SK-N-SH (cell line): ENCODE results near the gene EEF1E1. TPM values are rescaled to one million over a fixed set of nuclear protein-coding genes. Genes with fewer than 3 reads are reported as not detected.

ENCODE experiments used
- CTCF ChIA-PET: fragments of 300-600, 350-600 bp; formaldehyde crosslinking; extraction: SDS; loops from one replicate; lab custom pipeline; 2021; lab: Yijun Ruan, JAX
- POLR2A ChIA-PET: fragments of 350-600 bp; sonication (Branson Sonifier 250); formaldehyde crosslinking; extraction: SDS; loops from one replicate; lab custom pipeline; 2020; ENCODE audit warnings: antibody characterized with exemption, inconsistent platforms; lab: Yijun Ruan, JAX
- DNase-seq: peaks from one replicate; pipeline ENCODE4 v3.0.0; 2012
- H2AFZ ChIP-seq: fragments of 200-600 bp; sonication (generic); 2 replicates; pipeline ENCODE4 v1.8.1; 2016; ENCODE audit warnings: antibody characterized with exemption, mild to moderate bottlenecking, low read depth
- H3F3A ChIP-seq: fragments of 200-600 bp; sonication (generic); replicated peaks from 2 replicates; pipeline ENCODE3; 2016; ENCODE audit warnings: antibody characterized with exemption, mild to moderate bottlenecking; ENCODE audit not compliant: insufficient read depth
- H3K27ac ChIP-seq, 2 experiments: fragments of 200-500 bp in 1 of 2; fragments of 200-600 bp in 1 of 2; sonication (Bioruptor generic) in 1 of 2; sonication (generic), shearing (Covaris generic) in 1 of 2; 2 replicates each; pipeline versions ENCODE4 v1.5.1 to v1.6.1; 2014 to 2016; ENCODE audit warnings: low read depth in 2 of 2, inconsistent platforms in 1 of 2, low read length in 1 of 2, mild to moderate bottlenecking in 1 of 2, mixed read lengths in 1 of 2
- H3K27me3 ChIP-seq: fragments of 200-600 bp; sonication (generic), shearing (Covaris generic); 2 replicates; pipeline ENCODE4 v1.6.1; 2016; ENCODE audit warnings: mixed run types; ENCODE audit not compliant: insufficient read depth
- H3K36me3 ChIP-seq, 2 experiments: fragments of 200-500 bp in 1 of 2; fragments of 200-600 bp in 1 of 2; sonication (Bioruptor generic) in 1 of 2; sonication (generic) in 1 of 2; replicated peaks in 1 of 2; 2 replicates each; pipeline versions ENCODE3 to v1.5.1; 2014 to 2016; ENCODE audit warnings: low read length in 1 of 2, mild to moderate bottlenecking in 1 of 2; ENCODE audit not compliant: insufficient read depth in 2 of 2, control insufficient read depth in 1 of 2
- H3K4me1 ChIP-seq, 2 experiments: fragments of 200-500 bp in 1 of 2; fragments of 200-600 bp in 1 of 2; sonication (Bioruptor generic) in 1 of 2; sonication (generic), shearing (Covaris generic) in 1 of 2; 2 replicates each; pipeline versions ENCODE4 v1.5.1 to v1.6.1; 2014 to 2016; ENCODE audit warnings: low read depth in 1 of 2, low read length in 1 of 2, mixed run types in 1 of 2; ENCODE audit not compliant: insufficient read depth in 2 of 2, control insufficient read depth in 1 of 2
- H3K4me2 ChIP-seq: fragments of 200-600 bp; sonication (generic), shearing (Covaris generic); 2 replicates; pipeline ENCODE4 v1.6.1; 2017; ENCODE audit warnings: mixed run types
- H3K4me3 ChIP-seq, 2 experiments: fragments of 200-500 bp in 1 of 2; fragments of 200-600 bp in 1 of 2; sonication (Bioruptor generic) in 1 of 2; sonication (generic), shearing (Covaris generic) in 1 of 2; 2 replicates each; pipeline versions ENCODE4 v1.5.1 to v1.8.1; 2014 to 2016; ENCODE audit warnings: low read depth in 2 of 2, inconsistent platforms in 1 of 2, low read length in 1 of 2, mild to moderate bottlenecking in 1 of 2, mixed read lengths in 1 of 2, moderate library complexity in 1 of 2
- H3K79me2 ChIP-seq: fragments of 200-600 bp; sonication (generic); 2 replicates; pipeline ENCODE4 v1.8.1; 2017; ENCODE audit warnings: mild to moderate bottlenecking; ENCODE audit not compliant: insufficient read depth
- H3K9ac ChIP-seq: fragments of 200-600 bp; sonication (generic); 2 replicates; pipeline ENCODE4 v1.6.1; 2017; ENCODE audit warnings: mixed run types
- H3K9me2 ChIP-seq: fragments of 200-600 bp; sonication (generic); 2 replicates; pipeline ENCODE4 v1.6.1; 2017; ENCODE audit warnings: mixed run types
- H3K9me3 ChIP-seq: fragments of 200-600 bp; sonication (generic); 2 replicates; pipeline ENCODE4 v1.6.1; 2017; ENCODE audit warnings: mixed run types, mild to moderate bottlenecking, moderate library complexity
- H4K20me1 ChIP-seq: fragments of 200-600 bp; sonication (generic); 2 replicates; pipeline ENCODE4 v1.6.1; 2017; ENCODE audit warnings: mild to moderate bottlenecking, mixed run types; ENCODE audit not compliant: insufficient read depth
- CHD2 ChIP-seq: fragments of 150-350 bp; IDR thresholded peaks from 2 replicates; pipeline ENCODE4 v1.6.1; 2018; ENCODE audit warnings: low read length; ENCODE audit not compliant: partially characterized antibody
- ELF1 ChIP-seq: IDR thresholded peaks from 2 replicates; pipeline ENCODE4 v1.4.0; 2012
- EP300 ChIP-seq, 2 experiments: IDR thresholded peaks; 2 replicates each; pipeline versions ENCODE4 v1.4.0 to v1.6.1; 2012; ENCODE audit warnings: borderline replicate concordance in 1 of 2, low read depth in 1 of 2, low read length in 1 of 2
- FOSL2 ChIP-seq: IDR thresholded peaks from 2 replicates; pipeline ENCODE4 v1.4.0; 2012; ENCODE audit warnings: low read depth, mild to moderate bottlenecking, moderate library complexity, borderline replicate concordance
- FOXM1 ChIP-seq: IDR thresholded peaks from 2 replicates; pipeline ENCODE4 v1.4.0; 2012; ENCODE audit warnings: low read depth, mild to moderate bottlenecking
- GABPA ChIP-seq: IDR thresholded peaks from 2 replicates; pipeline ENCODE4 v1.4.0; 2012; ENCODE audit warnings: low read depth, mild to moderate bottlenecking
- GATA2 ChIP-seq: sonication (generic); formaldehyde crosslinking; IDR thresholded peaks from 2 replicates; pipeline ENCODE4 v1.5.0; 2020; ENCODE audit warnings: mild to moderate bottlenecking, missing genetic modification reagents
- MAX ChIP-seq: IDR thresholded peaks from 2 replicates; pipeline ENCODE4 v1.4.0; 2012; ENCODE audit warnings: low read depth
- NFIC ChIP-seq: IDR thresholded peaks from 2 replicates; pipeline ENCODE4 v1.4.0; 2012; ENCODE audit warnings: borderline replicate concordance
- NRF1 ChIP-seq: IDR thresholded peaks from 2 replicates; pipeline ENCODE4 v1.6.1; 2012; ENCODE audit warnings: low read depth, mild to moderate bottlenecking, low read length
- POLR2AphosphoS5 ChIP-seq: IDR thresholded peaks from 2 replicates; pipeline ENCODE4 v1.6.1; 2012; ENCODE audit warnings: low read depth, low read length
- RAD21 ChIP-seq: IDR thresholded peaks from 2 replicates; pipeline ENCODE4 v1.6.1; 2012; ENCODE audit warnings: mild to moderate bottlenecking, low read length
- RCOR1 ChIP-seq: fragments of 150-350 bp; IDR thresholded peaks from 2 replicates; pipeline ENCODE4 v1.6.1; 2017; ENCODE audit warnings: antibody characterized with exemption, low read length
- RXRA ChIP-seq: IDR thresholded peaks from 2 replicates; pipeline ENCODE4 v1.4.0; 2012; ENCODE audit warnings: low read depth, mild to moderate bottlenecking, borderline replicate concordance
- SMC3 ChIP-seq: IDR thresholded peaks from 2 replicates; pipeline ENCODE4 v1.6.1; 2012; ENCODE audit warnings: low read depth, low read length, improper control_type of control experiment
- TAF1 ChIP-seq: IDR thresholded peaks from 2 replicates; pipeline ENCODE4 v1.6.1; 2012; ENCODE audit warnings: low read depth, mild to moderate bottlenecking, low read length, moderate library complexity, borderline replicate concordance
- TCF12 ChIP-seq: IDR thresholded peaks from 2 replicates; pipeline ENCODE4 v1.4.0; 2012
- TEAD4 ChIP-seq: IDR thresholded peaks from 2 replicates; pipeline ENCODE4 v1.4.0; 2012; ENCODE audit warnings: mild to moderate bottlenecking, borderline replicate concordance; ENCODE audit not compliant: insufficient read depth
- whole genome bisulfite sequencing: methylation state at CpG from one replicate; pipeline ENCODE4 v1.1.6; 2017; ENCODE audit warnings: low lambda C conversion rate; 5-methylcytosine and 5-hydroxymethylcytosine counted together
- polyA plus RNA-seq, 3 experiments: library from polyadenylated mRNA; depleted of rRNA; stranded (reverse); fragments of >200 nt; gene quantifications; 2 replicates each; pipeline ENCODE4 v1.2.3, GENCODE V29; 2012
- TF ChIP-seq, protein P1 (sequence below): IDR thresholded peaks from 2 replicates; pipeline ENCODE4 v1.6.1; 2012; ENCODE audit warnings: mild to moderate bottlenecking, low read depth, low read length, moderate library complexity
- TF ChIP-seq, protein P2 (sequence below): fragments of 200-600 bp; sonication (generic); IDR thresholded peaks from 2 replicates; pipeline ENCODE4 v1.6.1; 2017; ENCODE audit warnings: antibody characterized with exemption, mild to moderate bottlenecking, moderate library complexity

The EEF1E1 gene
- polyA plus RNA-seq, 1 of the 3 experiments (the other 2 are of a cell fraction) = 60.8 TPM

- no peak for TF ChIP-seq TAF1
- TF ChIP-seq GATA2 (CRISPR knock-in tag) = no peak
Measured at GRCh38 chr6:8074213-8074612, 28.1 kb downstream of the EEF1E1 start (continued).

DNA sequence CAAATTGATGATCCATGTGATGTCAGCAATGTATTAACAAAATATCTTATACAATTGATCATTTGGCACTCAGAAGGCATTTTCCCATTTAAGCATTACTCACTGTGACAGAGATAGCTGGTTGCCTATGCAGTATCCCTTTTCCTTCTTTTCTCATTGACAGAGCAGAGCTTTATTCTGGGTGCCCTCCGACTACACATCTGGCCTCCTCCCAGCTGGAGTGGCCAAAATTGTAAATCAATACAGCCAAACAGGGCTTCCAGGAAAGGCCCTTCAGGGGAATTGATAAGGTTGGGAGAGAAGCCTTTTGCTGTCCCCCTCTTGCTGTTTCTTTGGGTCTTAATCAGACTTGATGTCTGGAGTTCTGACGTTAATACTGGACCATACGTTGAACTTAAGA is 28.6 kb downstream of the EEF1E1 start:
- POLR2A ChIA-PET = no interaction called here
- Histone ChIP-seq H3K4me3 (no peak overlapping the region), H4K20me1 (no peaks in the 10 kb centered on the region), H2AFZ (no peak overlapping the region), H3F3A (no peaks in the 10 kb centered on the region), H3K27ac (no peak overlapping the region), H3K27me3 (no peaks in the 10 kb centered on the region), H3K9ac (no peak overlapping the region), H3K36me3 (peaks cover 0 to 4% of the 10 kb centered on the region in 2 experiments), H3K9me3 (no peaks in the 10 kb centered on the region), H3K4me2 (no peak overlapping the region), H3K4me1 (0 out of 4 replicates have a peak, but pooled peaks cover 0 to 4% of the 10 kb centered on the region in 2 experiments), H3K9me2 (no peaks in the 10 kb centered on the region), H3K79me2 (no peaks in the 10 kb centered on the region)
- CTCF ChIA-PET = interaction anchor here (1.2 kb wide), 1 partner anchor 9 kb away, joined by 3 read pairs; no protein-coding TSS in a partner anchor
- DNase-seq = no peak
- WGBS = 69% methylated on average over 3 of the region's 3 CpGs
- TF ChIP-seq RXRA (no peak), MAX (no peak), TCF12 (no peak), CHD2 (no peak), RCOR1 (no peak), GABPA (no peak), FOXM1 (no peak), RAD21 (no peak), NFIC (no peak), TAF1 (no peak), FOSL2 (no peak), TEAD4 (no peak), EP300 (IDR thresholded peaks at IDR 0.05; ENCODE audit: borderline replicate concordance in 1 of 2, low read depth in 1 of 2, low read length in 1 of 2) (no peak), SMC3 (no peak), NRF1 (no peak), POLR2AphosphoS5 (no peak), ELF1 (no peak)
- TF ChIP-seq, protein P1, sequence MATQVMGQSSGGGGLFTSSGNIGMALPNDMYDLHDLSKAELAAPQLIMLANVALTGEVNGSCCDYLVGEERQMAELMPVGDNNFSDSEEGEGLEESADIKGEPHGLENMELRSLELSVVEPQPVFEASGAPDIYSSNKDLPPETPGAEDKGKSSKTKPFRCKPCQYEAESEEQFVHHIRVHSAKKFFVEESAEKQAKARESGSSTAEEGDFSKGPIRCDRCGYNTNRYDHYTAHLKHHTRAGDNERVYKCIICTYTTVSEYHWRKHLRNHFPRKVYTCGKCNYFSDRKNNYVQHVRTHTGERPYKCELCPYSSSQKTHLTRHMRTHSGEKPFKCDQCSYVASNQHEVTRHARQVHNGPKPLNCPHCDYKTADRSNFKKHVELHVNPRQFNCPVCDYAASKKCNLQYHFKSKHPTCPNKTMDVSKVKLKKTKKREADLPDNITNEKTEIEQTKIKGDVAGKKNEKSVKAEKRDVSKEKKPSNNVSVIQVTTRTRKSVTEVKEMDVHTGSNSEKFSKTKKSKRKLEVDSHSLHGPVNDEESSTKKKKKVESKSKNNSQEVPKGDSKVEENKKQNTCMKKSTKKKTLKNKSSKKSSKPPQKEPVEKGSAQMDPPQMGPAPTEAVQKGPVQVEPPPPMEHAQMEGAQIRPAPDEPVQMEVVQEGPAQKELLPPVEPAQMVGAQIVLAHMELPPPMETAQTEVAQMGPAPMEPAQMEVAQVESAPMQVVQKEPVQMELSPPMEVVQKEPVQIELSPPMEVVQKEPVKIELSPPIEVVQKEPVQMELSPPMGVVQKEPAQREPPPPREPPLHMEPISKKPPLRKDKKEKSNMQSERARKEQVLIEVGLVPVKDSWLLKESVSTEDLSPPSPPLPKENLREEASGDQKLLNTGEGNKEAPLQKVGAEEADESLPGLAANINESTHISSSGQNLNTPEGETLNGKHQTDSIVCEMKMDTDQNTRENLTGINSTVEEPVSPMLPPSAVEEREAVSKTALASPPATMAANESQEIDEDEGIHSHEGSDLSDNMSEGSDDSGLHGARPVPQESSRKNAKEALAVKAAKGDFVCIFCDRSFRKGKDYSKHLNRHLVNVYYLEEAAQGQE = no peak
- TF ChIP-seq, protein P2, sequence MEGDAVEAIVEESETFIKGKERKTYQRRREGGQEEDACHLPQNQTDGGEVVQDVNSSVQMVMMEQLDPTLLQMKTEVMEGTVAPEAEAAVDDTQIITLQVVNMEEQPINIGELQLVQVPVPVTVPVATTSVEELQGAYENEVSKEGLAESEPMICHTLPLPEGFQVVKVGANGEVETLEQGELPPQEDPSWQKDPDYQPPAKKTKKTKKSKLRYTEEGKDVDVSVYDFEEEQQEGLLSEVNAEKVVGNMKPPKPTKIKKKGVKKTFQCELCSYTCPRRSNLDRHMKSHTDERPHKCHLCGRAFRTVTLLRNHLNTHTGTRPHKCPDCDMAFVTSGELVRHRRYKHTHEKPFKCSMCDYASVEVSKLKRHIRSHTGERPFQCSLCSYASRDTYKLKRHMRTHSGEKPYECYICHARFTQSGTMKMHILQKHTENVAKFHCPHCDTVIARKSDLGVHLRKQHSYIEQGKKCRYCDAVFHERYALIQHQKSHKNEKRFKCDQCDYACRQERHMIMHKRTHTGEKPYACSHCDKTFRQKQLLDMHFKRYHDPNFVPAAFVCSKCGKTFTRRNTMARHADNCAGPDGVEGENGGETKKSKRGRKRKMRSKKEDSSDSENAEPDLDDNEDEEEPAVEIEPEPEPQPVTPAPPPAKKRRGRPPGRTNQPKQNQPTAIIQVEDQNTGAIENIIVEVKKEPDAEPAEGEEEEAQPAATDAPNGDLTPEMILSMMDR = no peak
